ENCODE results near the gene RHOF. TPM values are rescaled to one million over a fixed set of nuclear protein-coding genes. Genes with fewer than 3 reads are reported as not detected.

The RHOF gene
- total RNA-seq, 6 experiments from 2014 or later = 3.7 to 16.2 (median 5.0) TPM

DNA sequence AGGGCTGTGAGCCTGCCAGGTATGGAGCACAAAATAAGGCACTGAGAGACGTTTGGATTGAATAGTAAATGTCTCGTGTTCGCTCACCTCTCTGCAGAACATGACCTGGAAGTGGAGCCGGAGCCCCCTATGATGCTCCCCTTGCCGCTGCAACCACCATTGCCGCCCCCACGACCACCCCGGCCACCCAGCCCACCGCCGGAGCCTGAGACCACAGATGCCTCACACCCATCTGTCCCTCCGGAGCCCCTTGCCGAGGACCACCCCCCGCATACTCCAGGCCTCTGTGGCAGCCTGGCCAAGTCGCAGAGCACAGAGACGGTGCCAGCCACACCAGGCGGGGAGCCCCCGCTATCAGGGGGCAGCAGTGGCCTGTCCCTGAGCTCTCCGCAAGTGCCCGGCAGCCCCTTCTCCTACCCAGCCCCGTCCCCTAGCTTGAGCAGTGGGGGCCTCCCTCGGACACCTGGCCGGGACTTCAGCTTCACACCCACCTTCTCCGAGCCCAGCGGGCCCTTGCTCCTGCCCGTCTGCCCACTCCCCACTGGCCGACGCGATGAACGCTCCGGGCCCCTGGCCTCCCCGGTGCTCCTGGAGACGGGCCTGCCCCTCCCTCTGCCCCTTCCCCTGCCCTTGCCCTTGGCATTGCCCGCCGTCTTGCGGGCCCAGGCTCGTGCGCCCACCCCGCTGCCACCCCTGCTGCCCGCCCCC lies 29.1 kb upstream of the RHOF start:
- Histone ChIP-seq H3K9me3 (no peaks in the 10 kb centered on the region), H3K27me3 (no peaks in the 10 kb centered on the region), H3K4me1 (no peaks in the 10 kb centered on the region), H3K4me3 (no peak overlapping the region), H3K36me3 (peaks cover 11 to 81% (median 47%) of the 10 kb centered on the region in 4 donors), H3K27ac (no peak overlapping the region)
- TF ChIP-seq CTCF (IDR thresholded peaks at IDR 0.05) = no peak
- no peak for TF ChIP-seq POLR2A (IDR thresholded peaks at IDR 0.05)
- intact Hi-C loops (cut with DNase I) = no loop called here
- ATAC-seq (peak in 1 of 4 donors; percentile 11), DNase-seq (no peak)
- WGBS (ENCODE audit: insufficient coverage, low coverage, low lambda C conversion rate, missing lambda C conversion rate) = 84% methylated on average over 17 of the region's 39 CpGs

- no peak for TF ChIP-seq POLR2A (IDR thresholded peaks at IDR 0.05)
- no peak for TF ChIP-seq CTCF (IDR thresholded peaks at IDR 0.05)
- DNase-seq = no peak
- peaks cover 16 to 94% (median 54%) of the 10 kb centered on the region in 4 donors for H3K36me3 ChIP-seq
- 81% methylated on average over 4 of the region's 7 CpGs for WGBS (ENCODE audit: insufficient coverage, low coverage, low lambda C conversion rate, missing lambda C conversion rate)
- H3K4me3 ChIP-seq = no peak overlapping the region
- no peaks in the 10 kb centered on the region for H3K27me3 ChIP-seq
- H3K9me3 ChIP-seq = no peaks in the 10 kb centered on the region
- no peaks in the 10 kb centered on the region for H3K4me1 ChIP-seq
- intact Hi-C loops (cut with DNase I) = no loop called here
- H3K27ac ChIP-seq = no peak overlapping the region
- ATAC-seq = no peak
These were observed 26.6 kb upstream of the RHOF start for GRCh38 chr12:121820056-121820455.

DNA sequence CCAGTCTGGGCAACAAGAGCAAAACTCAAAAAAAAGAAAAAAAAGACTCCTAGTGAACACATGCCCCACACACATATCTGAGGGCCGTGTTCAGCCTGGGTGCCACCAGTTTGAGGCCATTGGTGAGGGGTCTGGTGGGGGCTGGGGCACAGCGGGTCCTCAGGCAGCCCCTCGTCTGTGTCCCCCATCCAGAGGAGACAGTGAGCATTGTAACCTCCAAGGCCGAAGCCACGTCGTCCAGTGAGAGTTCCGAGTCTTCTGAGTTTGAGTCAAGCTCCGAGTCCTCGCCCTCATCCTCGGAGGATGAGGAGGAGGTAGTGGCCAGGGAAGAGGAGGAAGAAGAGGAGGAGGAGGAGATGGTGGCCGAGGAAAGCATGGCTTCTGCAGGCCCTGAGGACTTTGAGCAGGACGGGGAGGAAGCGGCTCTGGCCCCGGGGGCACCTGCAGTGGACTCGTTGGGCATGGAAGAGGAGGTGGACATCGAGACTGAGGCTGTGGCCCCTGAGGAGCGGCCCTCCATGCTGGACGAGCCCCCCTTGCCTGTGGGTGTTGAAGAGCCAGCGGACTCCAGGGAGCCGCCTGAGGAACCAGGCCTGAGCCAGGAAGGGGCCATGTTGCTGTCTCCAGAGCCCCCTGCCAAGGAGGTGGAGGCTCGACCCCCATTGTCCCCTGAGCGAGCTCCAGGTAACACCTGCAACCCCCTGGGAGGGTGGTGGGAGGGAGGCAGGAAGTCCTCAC lies 25.9 kb upstream of the RHOF start:
- ATAC-seq (no peak), DNase-seq (no peak)
- intact Hi-C loops (cut with DNase I) = loop anchor here in 1 of 2 donors (10.0 kb wide), 1 partner anchor 75 kb away; no protein-coding TSS in a partner anchor
- Histone ChIP-seq H3K4me1 (no peaks in the 10 kb centered on the region), H3K4me3 (no peak overlapping the region), H3K27me3 (no peaks in the 10 kb centered on the region), H3K9me3 (no peaks in the 10 kb centered on the region), H3K27ac (no peak overlapping the region), H3K36me3 (peaks cover 16 to 96% (median 55%) of the 10 kb centered on the region in 4 donors)
- no peak for TF ChIP-seq CTCF (IDR thresholded peaks at IDR 0.05)
- no peak for TF ChIP-seq POLR2A (IDR thresholded peaks at IDR 0.05)
- 90% methylated on average over 6 of the region's 22 CpGs for WGBS (ENCODE audit: insufficient coverage, low coverage, low lambda C conversion rate, missing lambda C conversion rate)

DNA sequence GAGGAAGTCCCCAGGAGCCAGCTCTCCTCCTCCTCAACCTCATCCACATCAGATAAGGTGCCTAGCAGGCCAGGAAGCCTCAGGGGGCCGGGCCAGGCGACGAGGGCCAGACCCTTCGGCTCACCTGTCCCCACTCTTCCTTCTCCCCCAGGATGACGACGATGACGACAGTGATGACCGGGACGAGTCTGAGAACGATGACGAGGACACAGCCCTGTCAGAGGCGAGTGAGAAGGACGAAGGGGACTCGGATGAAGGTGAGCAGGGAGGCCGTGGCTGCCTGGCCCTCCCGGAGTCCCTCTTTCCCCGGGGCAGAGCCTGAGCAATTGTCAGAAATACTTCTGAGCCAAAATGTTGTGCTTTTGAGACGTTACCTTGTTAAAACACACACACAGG lies 24.2 kb upstream of the RHOF start:
- 94% methylated on average over 3 of the region's 18 CpGs for WGBS (ENCODE audit: insufficient coverage, low coverage, low lambda C conversion rate, missing lambda C conversion rate)
- ATAC-seq = no peak
- Histone ChIP-seq H3K9me3 (no peaks in the 10 kb centered on the region), H3K4me1 (peaks cover 0 to 11% (median 2%) of the 10 kb centered on the region in 4 donors), H3K27me3 (no peaks in the 10 kb centered on the region), H3K27ac (no peak overlapping the region), H3K4me3 (no peak overlapping the region), H3K36me3 (peaks cover 15 to 80% (median 47%) of the 10 kb centered on the region in 4 donors)
- DNase-seq = no peak
- TF ChIP-seq CTCF (IDR thresholded peaks at IDR 0.05) (no peak), POLR2A (IDR thresholded peaks at IDR 0.05) (no peak)
- intact Hi-C loops (cut with DNase I) = loop anchor here in 1 of 2 donors (10.0 kb wide), 1 partner anchor 77 kb away; no protein-coding TSS in a partner anchor
